ENCODE results near the gene NFAM1. TPM values are rescaled to one million over a fixed set of nuclear protein-coding genes. Genes with fewer than 3 reads are reported as not detected.

The NFAM1 gene
- total RNA-seq, 1 donor from 2014 or later = 1.6 TPM

DNA sequence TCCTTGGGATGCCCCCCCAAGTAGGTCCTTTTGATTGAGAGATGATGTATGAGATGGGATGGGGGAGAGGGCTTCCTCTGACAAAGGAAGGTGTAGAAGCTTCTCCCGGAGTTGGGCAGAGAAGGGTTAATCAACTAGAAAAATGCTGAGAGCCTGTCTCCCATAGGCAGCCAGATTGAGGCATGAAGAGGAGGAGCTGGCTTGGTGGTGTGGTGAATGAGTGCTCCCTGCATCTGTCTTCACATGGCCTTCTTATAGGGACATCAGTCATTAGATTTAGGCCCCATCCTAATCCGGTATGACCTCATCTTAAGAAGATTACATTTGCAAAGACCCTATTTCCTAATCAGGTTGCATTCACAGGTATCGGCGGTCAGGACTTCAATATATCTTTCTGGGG lies 61.1 kb downstream of the NFAM1 start:
- H3K4me1 Mint-ChIP-seq (ENCODE audit: unreplicated experiment) = peaks cover 5% of the 10 kb centered on the region
- H3K4me3 Mint-ChIP-seq (ENCODE audit: unreplicated experiment) = no peak overlapping the region

GRCh38 chr22:42369250-42370041 lies 62.8 kb downstream of the NFAM1 start:
- peak; percentile 71 for DNase-seq (ENCODE audit: low spot score)
- Mint-ChIP-seq H3K27ac (ENCODE audit: unreplicated experiment) (no peak overlapping the region), H3K36me3 (ENCODE audit: low read depth, unreplicated experiment) (no peaks in the 10 kb centered on the region), H3K9me3 (ENCODE audit: unreplicated experiment) (no peaks in the 10 kb centered on the region), H3K4me1 (ENCODE audit: unreplicated experiment) (peaks cover 15% of the 10 kb centered on the region), H3K4me3 (ENCODE audit: unreplicated experiment) (peak overlapping the region; percentile 77), H3K27me3 (ENCODE audit: unreplicated experiment) (peaks cover 17% of the 10 kb centered on the region)
- TF ChIP-seq, protein P1, sequence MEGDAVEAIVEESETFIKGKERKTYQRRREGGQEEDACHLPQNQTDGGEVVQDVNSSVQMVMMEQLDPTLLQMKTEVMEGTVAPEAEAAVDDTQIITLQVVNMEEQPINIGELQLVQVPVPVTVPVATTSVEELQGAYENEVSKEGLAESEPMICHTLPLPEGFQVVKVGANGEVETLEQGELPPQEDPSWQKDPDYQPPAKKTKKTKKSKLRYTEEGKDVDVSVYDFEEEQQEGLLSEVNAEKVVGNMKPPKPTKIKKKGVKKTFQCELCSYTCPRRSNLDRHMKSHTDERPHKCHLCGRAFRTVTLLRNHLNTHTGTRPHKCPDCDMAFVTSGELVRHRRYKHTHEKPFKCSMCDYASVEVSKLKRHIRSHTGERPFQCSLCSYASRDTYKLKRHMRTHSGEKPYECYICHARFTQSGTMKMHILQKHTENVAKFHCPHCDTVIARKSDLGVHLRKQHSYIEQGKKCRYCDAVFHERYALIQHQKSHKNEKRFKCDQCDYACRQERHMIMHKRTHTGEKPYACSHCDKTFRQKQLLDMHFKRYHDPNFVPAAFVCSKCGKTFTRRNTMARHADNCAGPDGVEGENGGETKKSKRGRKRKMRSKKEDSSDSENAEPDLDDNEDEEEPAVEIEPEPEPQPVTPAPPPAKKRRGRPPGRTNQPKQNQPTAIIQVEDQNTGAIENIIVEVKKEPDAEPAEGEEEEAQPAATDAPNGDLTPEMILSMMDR (IDR thresholded peaks at IDR 0.05; ENCODE audit: unreplicated experiment) = no peak

More for the DNA sequence above, 61.1 kb downstream of the NFAM1 start:
- Mint-ChIP-seq H3K36me3 (ENCODE audit: low read depth, unreplicated experiment) (no peaks in the 10 kb centered on the region), H3K9me3 (ENCODE audit: unreplicated experiment) (no peaks in the 10 kb centered on the region), H3K27ac (ENCODE audit: unreplicated experiment) (no peak overlapping the region), H3K27me3 (ENCODE audit: unreplicated experiment) (peaks cover 17% of the 10 kb centered on the region)
- TF ChIP-seq, protein P1 (IDR thresholded peaks at IDR 0.05; ENCODE audit: unreplicated experiment) = no peak
- DNase-seq (ENCODE audit: low spot score) = no peak

- no peaks in the 10 kb centered on the region for H3K36me3 Mint-ChIP-seq (ENCODE audit: low read depth, unreplicated experiment)
- TF ChIP-seq, protein P1 (IDR thresholded peaks at IDR 0.05; ENCODE audit: unreplicated experiment) = no peak
- no peaks in the 10 kb centered on the region for H3K9me3 Mint-ChIP-seq (ENCODE audit: unreplicated experiment)
- no peak overlapping the region for H3K4me3 Mint-ChIP-seq (ENCODE audit: unreplicated experiment)
- peaks cover 15% of the 10 kb centered on the region for H3K4me1 Mint-ChIP-seq (ENCODE audit: unreplicated experiment)
- H3K27me3 Mint-ChIP-seq (ENCODE audit: unreplicated experiment) = peaks cover 17% of the 10 kb centered on the region
- no peak overlapping the region for H3K27ac Mint-ChIP-seq (ENCODE audit: unreplicated experiment)
- DNase-seq (ENCODE audit: low spot score) = no peak
Observed at GRCh38 chr22:42368379-42369249, 63.6 kb downstream of the NFAM1 start.

- H3K4me1 Mint-ChIP-seq (ENCODE audit: unreplicated experiment) = peaks cover 15% of the 10 kb centered on the region
- no peaks in the 10 kb centered on the region for H3K9me3 Mint-ChIP-seq (ENCODE audit: unreplicated experiment)
- DNase-seq (ENCODE audit: low spot score) = no peak
- H3K27ac Mint-ChIP-seq (ENCODE audit: unreplicated experiment) = no peak overlapping the region
- H3K27me3 Mint-ChIP-seq (ENCODE audit: unreplicated experiment) = peaks cover 14% of the 10 kb centered on the region
- no peaks in the 10 kb centered on the region for H3K36me3 Mint-ChIP-seq (ENCODE audit: low read depth, unreplicated experiment)
- no peak overlapping the region for H3K4me3 Mint-ChIP-seq (ENCODE audit: unreplicated experiment)
- TF ChIP-seq, protein P1 (IDR thresholded peaks at IDR 0.05; ENCODE audit: unreplicated experiment) = no peak
Observed at GRCh38 chr22:42367980-42368378, 64.2 kb downstream of the NFAM1 start.
